ENCODE measurements around the gene SERTAD4.
A peak's percentile ranks its signal among the peaks of the same experiment; 100 is the strongest.
"Not testable (repeated sequence)": the region's sequence is repeated elsewhere in the genome, so short reads cannot be mapped to it uniquely, and the experiment has no call there.

Gene SERTAD4

GRCh38 chr1:210232511-210233215 is at the start of gene SERTAD4:
Gene SERTAD4, plus strand, starts transcription at chr1:210232796. Its CDS starts 5,165 bp downstream, at chr1:210237961.
- DNase-seq = no peak

DNA sequence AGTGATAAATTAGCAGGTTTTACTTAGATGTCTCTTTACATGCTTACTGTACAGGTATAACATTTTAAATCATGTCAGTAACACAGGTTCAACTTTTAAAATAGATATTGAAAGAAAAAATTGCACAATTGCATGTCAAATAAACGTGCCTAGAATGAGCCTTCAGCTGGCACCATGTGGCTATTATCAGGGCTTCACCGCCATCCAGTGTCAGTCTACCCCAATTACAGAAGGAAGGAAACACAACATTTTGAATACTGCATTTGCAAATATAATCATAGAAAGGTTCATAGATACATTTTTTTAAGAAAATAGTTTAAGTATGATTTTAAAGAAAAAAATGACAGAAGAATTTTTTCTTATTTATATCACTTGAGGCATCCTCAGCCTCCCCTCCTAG is 47.5 kb upstream of the SERTAD4 start:
- no peak for DNase-seq

- DNase-seq = not testable (repeated sequence)
Measured at GRCh38 chr1:210187849-210188606, 44.6 kb upstream of the SERTAD4 start.

- DNase-seq = no peak
Measured at GRCh38 chr1:210189426-210189825, 43.2 kb upstream of the SERTAD4 start.

GRCh38 chr1:210195635-210196160 is 36.9 kb upstream of the SERTAD4 start:
- no peak for DNase-seq

- not testable (repeated sequence) for DNase-seq
Measured at GRCh38 chr1:210196266-210196665, 36.3 kb upstream of the SERTAD4 start.

DNA sequence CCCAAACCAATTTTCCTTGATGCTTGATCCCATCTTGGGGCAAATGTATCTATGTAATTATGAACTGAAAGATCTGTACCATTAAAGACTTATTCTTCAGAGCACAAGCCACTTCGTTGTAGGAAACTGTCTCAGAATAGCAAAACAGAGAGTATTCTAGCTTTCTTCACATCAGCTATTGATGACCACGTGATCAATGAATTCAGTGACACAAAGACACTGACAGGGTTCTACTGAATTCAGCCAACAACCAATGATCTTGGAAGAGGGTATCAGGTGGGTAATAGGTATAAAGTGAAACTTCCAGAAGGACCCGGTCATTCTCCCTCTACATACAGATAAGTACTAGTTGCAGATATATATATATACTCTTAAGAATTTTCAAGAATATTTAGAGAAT is 33.8 kb upstream of the SERTAD4 start:
- no peak for DNase-seq

GRCh38 chr1:210200124-210200736 is 32.4 kb upstream of the SERTAD4 start:
- no peak for DNase-seq

- DNase-seq = no peak
Measured at GRCh38 chr1:210201681-210202080, 30.9 kb upstream of the SERTAD4 start.

DNA sequence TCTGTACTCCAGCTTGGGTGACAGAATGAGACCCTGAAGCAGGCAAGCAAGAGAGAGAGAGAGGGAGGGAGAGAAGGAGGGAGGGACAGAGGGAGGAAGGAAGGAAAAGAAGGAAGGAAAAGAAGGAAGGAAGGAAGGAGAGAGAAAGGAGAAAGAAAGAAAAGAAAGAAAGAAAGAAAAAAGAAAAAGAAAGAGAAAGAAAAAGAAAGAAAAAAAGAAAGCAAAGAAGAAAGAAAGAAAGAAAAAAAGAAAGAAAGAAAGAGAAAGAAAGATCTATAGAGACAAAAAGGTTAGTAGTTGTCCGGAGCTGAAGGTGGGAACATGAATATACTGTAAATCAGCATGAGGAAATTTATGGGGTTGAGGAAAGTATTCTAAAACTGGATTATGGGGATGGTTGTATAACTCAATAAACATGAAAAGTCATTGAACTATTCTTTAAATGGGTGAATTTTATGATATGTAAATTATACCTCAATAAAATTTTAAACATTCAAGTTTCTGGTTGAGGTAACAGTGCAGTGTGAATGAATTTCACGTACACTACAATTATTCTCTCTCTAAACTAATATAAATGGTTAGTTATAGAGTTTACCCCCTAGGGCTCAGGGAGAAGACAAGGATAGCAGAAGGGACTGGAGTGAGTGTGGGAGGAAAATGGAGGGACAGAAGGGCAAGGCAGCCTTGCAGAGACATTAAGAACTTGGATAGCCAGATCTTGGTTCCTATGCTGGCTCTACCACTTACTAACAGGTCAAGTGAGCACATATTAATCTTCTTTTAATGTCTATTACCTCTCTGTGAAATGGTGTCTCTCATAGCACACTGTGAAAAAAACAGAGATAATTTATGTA is 24.8 kb upstream of the SERTAD4 start:
- no peak for DNase-seq

DNA sequence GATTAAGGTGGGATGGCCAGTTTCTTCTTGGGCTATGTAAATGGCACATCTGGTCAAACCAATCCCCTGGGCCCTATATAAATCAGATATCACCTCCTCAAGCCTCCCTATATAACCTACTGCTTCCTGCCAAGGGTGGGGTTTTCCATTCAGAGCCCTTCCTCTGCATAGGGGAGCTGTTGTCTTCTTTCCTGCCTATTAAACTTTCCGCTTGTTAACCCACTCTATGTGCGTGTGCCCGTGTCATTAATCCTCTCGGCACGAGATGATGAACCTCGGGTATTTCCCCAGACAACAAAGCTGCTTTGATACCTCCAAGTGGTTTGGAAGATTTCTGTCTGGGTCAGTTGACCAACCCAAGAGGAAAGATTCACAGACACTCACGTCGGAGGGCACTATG is 19.3 kb upstream of the SERTAD4 start:
- no peak for DNase-seq

- DNase-seq = no peak
Measured at GRCh38 chr1:210214573-210215409, 17.8 kb upstream of the SERTAD4 start.

- no peak for DNase-seq
Measured at GRCh38 chr1:210217482-210217881, 15.1 kb upstream of the SERTAD4 start.

- DNase-seq = no peak
Measured at GRCh38 chr1:210218047-210218446, 14.5 kb upstream of the SERTAD4 start.

DNA sequence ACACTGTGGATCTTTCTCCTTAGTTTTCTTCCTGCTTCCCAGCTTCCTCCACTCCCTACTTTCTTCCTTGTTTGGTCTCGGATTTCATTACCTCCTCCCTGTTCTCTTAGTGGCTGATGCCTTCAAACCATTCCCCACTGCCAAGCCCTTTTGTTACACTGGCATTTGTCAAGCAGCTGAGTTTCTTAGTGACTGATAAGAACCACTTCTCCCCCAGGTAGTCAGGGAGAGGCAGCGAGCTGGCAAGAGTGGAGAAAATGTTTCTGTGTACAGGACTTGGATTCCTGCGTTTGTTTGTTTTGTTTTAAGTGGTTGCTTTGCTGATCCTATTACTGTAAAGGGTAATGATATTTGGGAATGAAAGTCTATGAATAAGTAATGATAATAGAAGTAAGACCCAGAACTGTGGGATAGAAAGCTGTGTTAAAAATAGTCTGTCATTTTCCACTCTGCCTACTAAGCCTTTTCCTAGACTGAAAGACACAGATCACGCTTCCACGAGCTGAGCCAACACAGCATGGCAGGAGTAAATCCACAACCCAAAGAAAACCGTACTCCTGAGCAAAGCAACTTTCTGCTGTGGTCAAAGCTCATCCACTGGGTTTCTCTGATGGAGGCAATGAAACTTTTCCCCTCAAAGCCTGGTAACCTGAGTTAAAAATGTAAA is 10.1 kb upstream of the SERTAD4 start:
- DNase-seq = no peak

GRCh38 chr1:210223226-210223904 is 9.2 kb upstream of the SERTAD4 start:
- DNase-seq = no peak

DNA sequence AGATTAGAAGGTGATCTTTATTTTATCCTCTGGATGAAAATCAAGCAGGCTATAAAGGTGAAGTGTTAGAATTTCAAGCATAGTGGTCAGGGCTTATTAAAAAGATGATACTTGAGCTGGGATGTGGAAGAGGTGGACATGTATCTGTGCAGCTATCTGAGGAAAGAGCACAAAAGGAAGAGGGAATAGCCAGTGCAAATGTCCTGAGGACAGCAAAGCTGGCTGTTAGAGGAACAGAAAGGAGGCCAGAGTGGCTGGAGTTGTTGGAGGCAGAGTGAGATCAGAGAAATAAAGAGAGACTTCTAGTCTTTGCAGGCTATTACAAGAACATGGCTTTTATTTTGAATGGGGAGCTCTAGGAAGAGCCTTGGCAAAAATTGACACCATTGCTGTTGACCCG is 4.4 kb upstream of the SERTAD4 start:
- no peak for DNase-seq

DNA sequence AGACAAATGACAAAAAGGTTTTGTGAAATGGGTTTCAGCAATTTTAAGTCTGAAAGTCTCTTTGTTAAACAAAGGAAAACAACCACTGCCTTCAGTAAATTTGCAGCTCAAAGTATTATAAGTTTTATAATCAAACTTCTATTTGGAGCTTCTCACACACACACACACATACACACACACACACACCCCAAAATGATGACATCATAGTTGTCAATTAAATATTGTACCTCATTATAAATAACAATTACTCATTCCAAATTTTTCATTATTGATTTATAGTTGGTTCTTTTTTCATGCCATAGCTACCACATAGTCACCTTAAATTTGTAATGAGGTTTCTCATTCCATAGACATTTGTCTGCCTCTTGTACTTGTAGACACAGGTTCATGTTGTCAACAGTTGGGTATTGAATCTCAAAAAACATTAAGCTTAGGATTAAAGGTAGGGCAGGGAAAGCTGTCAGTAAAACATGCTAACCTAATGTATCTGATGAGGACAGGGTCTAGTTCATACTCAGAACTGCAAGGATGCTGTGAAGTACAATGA is 2.4 kb upstream of the SERTAD4 start:
- no peak for DNase-seq

DNA sequence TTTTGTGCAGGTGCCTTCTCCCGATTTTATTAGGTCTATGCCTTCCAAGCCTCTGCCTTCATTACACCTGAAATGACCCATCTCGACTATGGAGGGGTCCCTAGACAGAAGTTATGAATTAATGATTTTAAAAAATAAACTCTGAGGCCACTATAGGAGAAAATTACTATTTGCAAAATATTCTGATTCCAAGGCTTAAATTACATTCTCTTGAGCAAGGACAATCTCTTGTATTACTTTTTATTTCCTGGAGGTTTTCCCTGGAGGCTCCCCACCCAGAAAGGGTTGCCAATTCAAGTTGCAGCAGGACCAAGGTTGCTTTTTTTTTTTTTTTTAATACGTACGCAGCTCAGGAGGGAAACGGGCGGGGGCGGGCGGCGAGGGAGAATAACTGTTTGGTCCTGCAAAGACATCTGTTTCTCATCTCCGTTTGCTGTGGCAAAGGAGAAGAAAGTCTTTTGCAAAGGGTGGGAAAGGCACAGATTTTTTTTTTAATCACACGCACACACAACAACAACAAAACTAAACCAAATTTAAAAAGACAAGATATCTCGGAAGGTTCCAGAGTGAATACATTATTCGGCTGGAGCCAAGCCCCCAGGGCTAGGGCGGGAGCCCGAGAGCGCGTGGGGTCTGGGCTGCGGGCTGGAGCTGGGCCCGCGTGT is 618 bp upstream of the SERTAD4 start:
- DNase-seq = no peak

GRCh38 chr1:210233216-210233494 is 559 bp downstream of the SERTAD4 start:
- DNase-seq = peak; percentile 4

Measured in stimulated activated CD4-positive, alpha-beta T cell treated with anti-CD3 and anti-CD28 coated beads, Interleukin-4, amount 100 ng/mL, for 1 hour (primary cell).